Mucosa of gallbladder (tissue), 1 donor: ENCODE results near the gene VANGL1. TPM values are rescaled to one million over a fixed set of nuclear protein-coding genes. Genes with fewer than 3 reads are reported as not detected.
"Not testable (repeated sequence)": the region's sequence is repeated elsewhere in the genome, so short reads cannot be mapped to it uniquely, and the experiment has no call there.

Experiments used
- DNase-seq: peaks from one replicate; pipeline ENCODE4 v3.0.0-alpha.2; 2020; ENCODE audit warnings: low spot score
- total RNA-seq: library from RNA; stranded (reverse); gene quantifications from one replicate; pipeline ENCODE4 v1.2.1, GENCODE V29; 2021
- donor health status: DM: no; HTN: no; CAD: no.

Gene VANGL1
- 11.7 TPM for total RNA-seq

GRCh38 chr1:115641762-115642167, at the start of gene VANGL1:
Gene VANGL1, plus strand, starts transcription at chr1:115641970. Its CDS starts 9,444 bp downstream, at chr1:115651414.
- peak; percentile 47 for DNase-seq

- no peak for DNase-seq
Observed at GRCh38 chr1:115592264-115592663, 49.5 kb upstream of the VANGL1 start.

- no peak for DNase-seq
Observed at GRCh38 chr1:115593365-115594259, 48.2 kb upstream of the VANGL1 start.

GRCh38 chr1:115594600-115594999, 47.2 kb upstream of the VANGL1 start:
- DNase-seq = no peak

GRCh38 chr1:115595279-115596079, 46.3 kb upstream of the VANGL1 start:
- DNase-seq = peak; percentile 86

- DNase-seq = no peak
Observed at GRCh38 chr1:115596080-115596780, 45.5 kb upstream of the VANGL1 start.

- no peak for DNase-seq
Observed at GRCh38 chr1:115604508-115604907, 37.3 kb upstream of the VANGL1 start.

- DNase-seq = no peak
Observed at GRCh38 chr1:115606305-115606704, 35.5 kb upstream of the VANGL1 start.

GRCh38 chr1:115609021-115609420, 32.7 kb upstream of the VANGL1 start:
- no peak for DNase-seq

- no peak for DNase-seq
Observed at GRCh38 chr1:115613767-115614166, 28.0 kb upstream of the VANGL1 start.

- DNase-seq = no peak
Observed at GRCh38 chr1:115620453-115620852, 21.3 kb upstream of the VANGL1 start.

GRCh38 chr1:115620950-115621349, 20.8 kb upstream of the VANGL1 start:
- no peak for DNase-seq

- DNase-seq = no peak
Observed at GRCh38 chr1:115624859-115625258, 16.9 kb upstream of the VANGL1 start.

GRCh38 chr1:115630342-115630741, 11.4 kb upstream of the VANGL1 start:
- DNase-seq = no peak

- no peak for DNase-seq
Observed at GRCh38 chr1:115632251-115633026, 9.3 kb upstream of the VANGL1 start.

- DNase-seq = not testable (repeated sequence)
Observed at GRCh38 chr1:115633606-115634005, 8.2 kb upstream of the VANGL1 start.

- not testable (repeated sequence) for DNase-seq
Observed at GRCh38 chr1:115637247-115637646, 4.5 kb upstream of the VANGL1 start.

- no peak for DNase-seq
Observed at GRCh38 chr1:115640384-115640783, 1.4 kb upstream of the VANGL1 start.

- DNase-seq = peak; percentile 41
Observed at GRCh38 chr1:115642168-115643072, 650 bp downstream of the VANGL1 start.

- DNase-seq = no peak
Observed at GRCh38 chr1:115643225-115643624, 1.5 kb downstream of the VANGL1 start.
